22Rv1 (cell line): ENCODE data around the gene ADCY9.

Experiments used
- H3K27ac ChIP-seq: fragments of 450-650 bp; 2 replicates; pipeline ENCODE4 v1.5.1; 2017
- CTCF ChIP-seq: fragments of 450-650 bp; IDR thresholded peaks from 2 replicates; pipeline ENCODE4 v1.5.1; 2017; ENCODE audit warnings: mild to moderate bottlenecking
- ZFX ChIP-seq: fragments of 450-650 bp; IDR thresholded peaks from 2 replicates; pipeline ENCODE4 v1.6.1; 2017; ENCODE audit warnings: antibody characterized with exemption, borderline replicate concordance

ADCY9 gene

GRCh38 chr16:4033951-4034350 is 82.3 kb downstream of the ADCY9 start:
- no peak for TF ChIP-seq CTCF
- TF ChIP-seq ZFX = no peak
- H3K27ac ChIP-seq = no peak overlapping the region

GRCh38 chr16:4032768-4033167 is 83.5 kb downstream of the ADCY9 start:
- no peak for TF ChIP-seq ZFX
- TF ChIP-seq CTCF = no peak
- no peak overlapping the region for H3K27ac ChIP-seq

- H3K27ac ChIP-seq = no peak overlapping the region
- TF ChIP-seq ZFX (no peak), CTCF (no peak)
These were observed 88.1 kb downstream of the ADCY9 start for GRCh38 chr16:4028144-4028543.

- TF ChIP-seq ZFX (no peak), CTCF (no peak)
- H3K27ac ChIP-seq = no peak overlapping the region
These were observed 89.4 kb downstream of the ADCY9 start for GRCh38 chr16:4026854-4027253.

- no peak overlapping the region for H3K27ac ChIP-seq
- no peak for TF ChIP-seq ZFX
- TF ChIP-seq CTCF = no peak
These were observed 90.8 kb downstream of the ADCY9 start for GRCh38 chr16:4025428-4025827.

GRCh38 chr16:4021916-4022315 is 94.3 kb downstream of the ADCY9 start:
- no peak overlapping the region for H3K27ac ChIP-seq
- TF ChIP-seq ZFX (no peak), CTCF (no peak)

GRCh38 chr16:4021070-4021779 is 95.0 kb downstream of the ADCY9 start:
- 0 out of 2 replicates have a peak overlapping the region, but pooled peaks have one; percentile 27 for H3K27ac ChIP-seq

More at GRCh38 chr16:4021070-4021779, 95.0 kb downstream of the ADCY9 start:
- no peak for TF ChIP-seq ZFX
- no peak for TF ChIP-seq CTCF
